Type B pancreatic cell (in vitro differentiated cells): ENCODE results near the gene SULT1E1. TPM values are rescaled to one million over a fixed set of nuclear protein-coding genes. Genes with fewer than 3 reads are reported as not detected.

Source experiments
- DNase-seq: peaks from one replicate; pipeline ENCODE4 v3.0.0; 2021; ENCODE audit warnings: mixed read lengths; ENCODE audit not compliant: unreplicated experiment; ENCODE audit errors: extremely low spot score
- H3K27ac Mint-ChIP-seq: 2 replicates; pipeline ENCODE4 v1.8.0; 2021; ENCODE audit warnings: mild to moderate bottlenecking, mixed read lengths
- H3K27me3 Mint-ChIP-seq: 2 replicates; pipeline ENCODE4 v1.8.0; 2021; ENCODE audit warnings: mixed read lengths
- H3K36me3 Mint-ChIP-seq: 2 replicates; pipeline ENCODE4 v1.8.0; 2021; ENCODE audit warnings: mixed read lengths
- H3K4me1 Mint-ChIP-seq: one replicate; pipeline ENCODE4 v1.8.0; 2021; ENCODE audit warnings: mixed read lengths; ENCODE audit not compliant: unreplicated experiment
- H3K4me3 Mint-ChIP-seq: 2 replicates; pipeline ENCODE4 v1.8.0; 2021; ENCODE audit warnings: mild to moderate bottlenecking, mixed read lengths
- H3K9me3 Mint-ChIP-seq: 2 replicates; pipeline ENCODE4 v1.8.0; 2021; ENCODE audit warnings: mixed read lengths
- CTCF ChIP-seq: fragments of 200-600 bp; sonication (generic); conservative IDR thresholded peaks from 2 replicates; pipeline ENCODE4 v1.5.0; 2021; ENCODE audit warnings: antibody characterized with exemption, mild to moderate bottlenecking
- total RNA-seq: library from RNA; stranded (reverse); gene quantifications from 2 replicates; pipeline ENCODE4 v1.2.1, GENCODE V29; 2021; ENCODE audit warnings: low replicate concordance

Gene SULT1E1
- total RNA-seq, 1 donor from 2014 or later: 64.9 TPM

GRCh38 chr4:69793732-69794131 lies 66.2 kb downstream of the SULT1E1 start:
- no peak for TF ChIP-seq CTCF
- DNase-seq: no peak

More at GRCh38 chr4:69793732-69794131, 66.2 kb downstream of the SULT1E1 start:
- Mint-ChIP-seq H3K4me3 (no peak overlapping the region), H3K9me3 (peaks cover 8% of the 10 kb centered on the region), H3K36me3 (no peaks in the 10 kb centered on the region), H3K27ac (no peak overlapping the region), H3K4me1 (no peaks in the 10 kb centered on the region), H3K27me3 (no peaks in the 10 kb centered on the region)

Other genes starting within 250 kb of the SULT1E1 start
- gene UGT2A2, start 220.5 kb downstream of the SULT1E1 start, total RNA-seq: not detected in 2 replicates
- not detected in 2 replicates for gene UGT2A1, start 206.9 kb downstream of the SULT1E1 start, total RNA-seq
- 2.5 and 4.4 TPM in 2 replicates for gene SULT1B1, start 99.5 kb downstream of the SULT1E1 start, total RNA-seq
- not detected in 2 replicates for gene CSN1S1, start 70.9 kb upstream of the SULT1E1 start, total RNA-seq
- gene CSN2, start 105.6 kb upstream of the SULT1E1 start, total RNA-seq: not detected in 2 replicates
- gene STATH, start 135.8 kb upstream of the SULT1E1 start, total RNA-seq: 0.90 TPM in 1 of 2 replicates, not detected in the other
- not detected in 2 replicates for gene HTN3, start 168.3 kb upstream of the SULT1E1 start, total RNA-seq
- gene HTN1, start 190.3 kb upstream of the SULT1E1 start, total RNA-seq: not detected in 2 replicates